ENCODE measurements around the gene SELENOT.
"Not testable (repeated sequence)": the region's sequence is repeated elsewhere in the genome, so short reads cannot be mapped to it uniquely, and the experiment has no call there.

The SELENOT gene, protein sequence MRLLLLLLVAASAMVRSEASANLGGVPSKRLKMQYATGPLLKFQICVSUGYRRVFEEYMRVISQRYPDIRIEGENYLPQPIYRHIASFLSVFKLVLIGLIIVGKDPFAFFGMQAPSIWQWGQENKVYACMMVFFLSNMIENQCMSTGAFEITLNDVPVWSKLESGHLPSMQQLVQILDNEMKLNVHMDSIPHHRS

DNA sequence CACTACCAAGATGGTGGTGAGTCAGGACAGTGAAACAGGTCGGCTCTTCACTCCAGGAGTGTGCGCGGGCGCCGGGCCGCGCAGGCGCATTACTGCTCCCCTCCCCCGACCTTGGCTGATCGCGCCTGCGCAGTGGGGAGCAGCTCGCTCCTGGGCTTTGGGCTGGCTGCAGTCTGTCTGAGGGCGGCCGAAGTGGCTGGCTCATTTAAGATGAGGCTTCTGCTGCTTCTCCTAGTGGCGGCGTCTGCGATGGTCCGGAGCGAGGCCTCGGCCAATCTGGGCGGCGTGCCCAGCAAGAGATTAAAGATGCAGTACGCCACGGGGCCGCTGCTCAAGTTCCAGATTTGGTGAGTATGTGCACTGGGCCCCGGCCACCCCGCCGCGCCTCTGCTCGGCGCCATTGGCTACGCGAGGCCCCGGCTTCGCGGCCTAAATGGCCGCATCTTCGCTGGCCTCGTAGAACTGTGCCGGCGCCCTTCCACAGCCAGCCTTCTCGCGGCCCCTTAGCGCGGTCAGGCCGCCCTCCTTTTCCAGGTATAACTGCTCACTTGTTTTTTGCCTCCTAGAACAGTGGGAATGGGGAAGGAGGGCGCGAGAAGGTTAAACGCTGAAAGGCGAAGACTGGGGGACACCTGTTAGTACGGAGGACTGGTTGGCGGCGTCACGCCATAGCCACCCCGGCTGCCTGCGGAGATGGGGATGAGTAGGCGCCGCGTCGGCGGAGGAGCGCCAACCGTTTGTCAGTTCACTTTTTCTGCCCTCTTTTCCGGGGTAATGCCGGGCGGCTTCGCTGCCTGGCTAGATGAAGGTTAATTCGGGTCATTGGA, at the start of gene SELENOT:
Gene SELENOT, plus strand, starts transcription at position 169 of the 827 bp plus-strand sequence. Its CDS starts 42 bp downstream, at position 211.
- peak; percentile 99 for DNase-seq (ENCODE audit: low spot score)

DNA sequence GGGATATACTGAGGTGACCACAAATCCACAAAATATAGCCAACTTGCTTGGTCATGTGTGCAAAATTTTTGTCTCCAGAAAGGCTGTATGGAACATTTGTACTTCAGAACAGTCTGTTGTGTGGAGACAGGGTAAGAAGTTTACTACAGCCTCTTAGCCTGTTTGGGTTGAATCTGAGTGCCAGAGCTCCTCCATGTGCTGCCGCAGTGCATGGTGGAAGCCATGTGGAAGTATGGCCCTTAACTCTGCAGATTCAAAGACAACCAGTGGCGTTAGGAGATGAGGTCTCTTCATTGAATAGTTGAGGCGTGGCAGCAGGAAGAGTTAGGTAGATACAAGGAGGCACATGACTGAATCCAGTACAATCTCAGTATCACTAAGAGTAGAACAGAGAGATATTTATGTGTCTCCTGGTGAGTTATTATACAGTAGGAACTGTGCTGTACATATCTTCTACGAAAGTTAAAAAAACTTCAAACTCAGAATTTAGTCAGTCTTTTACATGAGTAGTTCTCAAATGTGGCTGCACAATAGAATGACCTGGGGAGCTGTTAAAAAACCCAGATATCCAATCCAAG, 47.2 kb upstream of the SELENOT start:
- no peak for DNase-seq (ENCODE audit: low spot score)

DNA sequence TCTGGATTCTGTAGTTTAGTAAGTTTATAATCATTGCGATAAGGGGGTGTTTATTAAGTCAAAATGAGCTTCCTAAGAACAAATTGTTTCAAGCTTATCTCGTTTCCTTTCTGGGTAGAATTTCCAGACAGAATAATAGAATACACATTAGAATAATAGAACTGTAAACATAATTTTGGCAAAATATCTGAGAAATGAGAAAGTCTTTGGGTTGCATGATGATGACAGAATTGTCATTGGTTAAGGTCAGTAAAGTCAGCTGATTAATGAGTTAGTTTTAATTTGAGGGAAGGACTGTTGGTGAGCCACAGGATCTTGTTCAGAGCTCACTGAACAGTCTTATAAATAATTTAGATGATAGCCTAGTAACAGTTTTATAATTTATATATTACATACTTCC, 46.3 kb upstream of the SELENOT start:
- no peak for DNase-seq (ENCODE audit: low spot score)

DNA sequence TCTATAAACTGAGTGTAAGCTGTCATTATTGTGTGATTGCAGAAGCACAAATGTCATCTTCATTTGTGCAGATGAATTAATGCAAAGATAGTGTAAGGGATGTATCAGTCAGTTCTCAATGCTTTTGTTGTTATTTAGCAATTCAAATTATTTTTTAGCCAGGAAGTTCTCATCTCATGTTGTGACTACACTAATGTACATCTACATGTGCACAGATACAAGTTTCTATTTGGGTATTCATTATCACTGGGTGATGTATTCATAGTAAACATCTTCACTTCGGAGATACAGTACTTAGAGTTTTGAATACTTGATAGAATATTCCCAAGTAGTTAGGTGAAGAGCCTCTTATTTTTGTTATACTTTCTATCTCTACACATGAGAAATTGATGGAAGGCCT, 45.4 kb upstream of the SELENOT start:
- DNase-seq (ENCODE audit: low spot score) = no peak

DNA sequence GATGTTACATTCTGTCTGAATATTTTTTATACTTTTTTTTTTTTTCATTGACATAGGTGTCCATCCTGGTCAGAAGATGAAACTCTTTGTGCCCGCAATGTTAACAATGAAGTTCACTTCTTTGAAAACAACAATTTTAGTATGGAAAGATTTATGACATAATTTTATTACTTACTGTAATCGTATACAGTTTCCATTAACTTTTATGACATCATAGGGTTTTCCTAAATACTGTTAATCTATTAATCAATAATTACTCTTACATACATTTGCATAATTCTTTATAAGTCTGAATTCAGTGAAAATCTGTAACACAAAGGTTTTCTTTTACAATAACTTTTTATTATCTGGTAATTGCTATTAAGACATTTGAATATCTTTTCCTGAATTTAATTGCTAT, 38.9 kb upstream of the SELENOT start:
- no peak for DNase-seq (ENCODE audit: low spot score)

DNA sequence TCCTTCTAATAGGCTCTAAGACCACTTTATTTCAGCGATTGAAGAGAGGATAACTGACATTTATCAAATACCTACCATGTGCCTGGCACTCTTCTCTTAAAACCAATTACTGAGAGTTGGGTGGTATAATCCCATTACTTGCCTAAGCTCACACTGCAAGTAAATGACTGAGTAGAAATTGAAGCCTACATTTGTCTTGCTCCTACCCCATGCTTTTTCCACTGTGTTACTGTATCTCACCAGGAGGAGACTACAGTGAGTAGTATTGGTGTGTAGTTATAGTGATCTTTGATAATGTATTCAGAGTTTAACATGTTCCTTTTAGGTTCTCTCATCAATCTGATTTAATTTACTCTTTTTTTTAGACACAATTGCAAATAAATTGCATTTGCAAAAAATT, 35.8 kb upstream of the SELENOT start:
- DNase-seq (ENCODE audit: low spot score) = no peak

DNA sequence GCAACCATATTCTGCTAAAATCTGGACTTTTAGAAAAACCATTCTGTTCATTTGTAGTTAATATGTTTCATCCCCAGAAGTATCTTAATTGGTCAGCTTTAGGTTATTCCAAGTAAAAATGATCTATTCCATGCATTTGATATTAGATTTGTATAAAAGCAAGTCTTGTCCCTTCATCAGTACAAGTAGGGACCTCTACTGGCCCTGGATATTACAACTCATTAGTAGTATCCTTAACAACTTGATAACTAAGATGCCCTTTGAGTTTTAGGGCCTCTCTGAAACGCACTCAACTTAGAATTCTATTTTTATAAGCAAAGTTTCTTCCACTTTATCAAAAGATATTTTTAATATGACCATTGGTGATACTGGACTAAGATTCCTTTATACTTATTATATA, 25.3 kb upstream of the SELENOT start:
- peak; percentile 27 for DNase-seq (ENCODE audit: low spot score)

DNA sequence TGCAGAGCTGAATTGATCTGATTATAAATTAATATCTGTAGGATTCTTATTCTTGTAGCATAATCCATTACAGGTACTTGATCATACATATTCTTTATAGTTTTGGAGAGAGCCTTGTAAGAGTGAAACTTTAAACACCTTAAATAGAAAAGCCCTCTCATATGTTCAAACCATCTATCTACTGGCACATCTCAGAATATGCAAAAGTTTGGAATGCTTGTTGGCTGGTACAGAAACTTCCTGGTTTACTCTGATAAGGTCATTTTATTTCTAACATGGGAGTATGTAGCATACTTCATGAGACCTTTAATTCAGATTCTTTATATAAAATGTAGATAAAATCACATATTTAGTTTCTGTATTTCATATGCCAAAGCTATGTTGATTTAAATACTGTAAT, 21.9 kb upstream of the SELENOT start:
- no peak for DNase-seq (ENCODE audit: low spot score)

DNA sequence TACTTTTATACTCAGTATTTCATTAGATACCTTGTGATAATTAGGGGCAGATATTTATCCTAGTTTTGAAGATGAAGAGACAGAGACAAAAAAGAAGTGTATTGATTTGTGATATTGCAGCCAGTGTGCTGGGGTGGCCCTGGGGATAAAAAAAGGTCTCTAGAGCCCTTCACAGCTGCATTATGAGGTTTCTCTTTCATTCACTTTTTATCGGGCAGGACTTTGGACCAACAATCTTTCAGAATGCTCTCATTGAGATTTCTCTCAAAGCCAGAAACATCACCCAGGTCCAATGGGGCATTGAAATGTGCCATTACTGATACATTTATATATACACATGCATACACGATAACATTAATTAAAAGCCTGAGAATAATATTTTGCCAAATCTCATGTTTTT, 20.5 kb upstream of the SELENOT start:
- DNase-seq (ENCODE audit: low spot score) = no peak

DNA sequence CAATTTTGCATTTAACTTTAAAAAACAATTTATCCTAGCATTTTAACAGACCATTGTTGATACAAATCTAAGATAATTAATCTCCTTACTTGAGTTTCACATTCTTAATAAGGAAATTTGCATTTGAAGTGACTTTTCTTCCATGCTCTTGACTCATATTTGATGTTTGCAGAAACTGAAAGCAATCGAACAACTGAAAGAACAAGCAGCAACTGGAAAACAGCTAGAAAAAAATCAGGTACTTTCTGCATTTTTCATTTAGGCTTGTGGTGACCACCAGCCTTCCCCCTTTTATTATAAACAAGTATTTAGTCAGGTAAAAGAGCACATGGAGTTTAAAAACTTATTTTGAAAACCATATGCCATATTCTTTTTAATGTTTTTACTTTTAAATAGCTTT, 20.1 kb upstream of the SELENOT start:
- no peak for DNase-seq (ENCODE audit: low spot score)

DNA sequence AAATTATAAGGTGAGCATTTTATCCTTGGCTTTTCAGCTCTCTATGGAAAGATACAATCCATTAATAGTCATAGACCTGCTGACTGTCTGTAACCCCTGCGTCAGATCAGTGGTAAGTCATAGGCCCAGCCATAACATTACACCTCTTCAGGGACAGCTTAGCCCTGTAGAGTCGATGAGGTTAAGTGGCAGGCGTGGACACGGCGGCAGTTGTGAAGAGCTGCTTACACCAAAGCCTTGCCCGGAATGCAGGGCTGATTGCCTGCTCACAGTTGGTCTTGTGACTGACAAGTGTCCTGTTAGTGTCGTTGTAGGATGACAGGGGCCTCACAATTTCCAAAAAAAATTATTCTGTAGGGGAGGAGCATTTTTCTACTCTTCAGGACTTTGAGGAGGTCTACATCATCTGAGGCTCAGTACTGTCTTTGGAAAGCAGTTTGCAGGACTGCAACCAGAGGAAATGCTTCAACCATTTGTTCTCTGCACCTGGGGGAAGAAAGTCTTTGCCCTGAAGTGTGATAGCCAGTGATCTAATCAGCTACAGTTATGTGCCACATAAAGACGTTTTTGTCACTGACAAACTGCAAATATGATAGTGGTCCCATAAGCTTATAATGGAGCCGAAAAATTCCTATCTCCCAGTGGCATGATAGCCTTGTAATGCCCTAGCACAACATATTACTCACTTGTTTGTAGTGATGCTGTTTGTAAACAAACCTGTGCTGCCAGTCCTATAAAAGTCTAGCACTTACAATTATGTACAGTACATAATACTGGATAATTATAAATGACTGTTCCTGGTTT, 14.9 kb upstream of the SELENOT start:
- DNase-seq (ENCODE audit: low spot score) = no peak

DNA sequence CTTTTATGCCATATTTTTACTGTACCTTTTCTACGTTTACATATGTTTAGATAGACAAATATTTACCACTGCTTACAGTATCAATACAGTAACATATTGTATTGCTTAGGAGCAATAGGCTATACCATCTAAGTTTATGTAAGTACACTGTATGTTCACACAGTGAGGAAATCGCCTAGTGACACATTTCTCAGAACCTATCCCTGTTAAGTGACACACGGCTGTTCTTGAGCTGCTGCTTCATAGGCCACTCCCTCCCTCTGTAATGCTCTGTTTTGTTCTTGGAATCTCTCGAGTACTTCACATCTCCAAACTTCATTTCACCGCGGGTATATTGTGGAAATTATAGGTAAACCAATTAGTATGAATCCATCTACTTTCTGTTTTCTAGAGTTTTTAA, 13.4 kb upstream of the SELENOT start:
- no peak for DNase-seq (ENCODE audit: low spot score)

DNA sequence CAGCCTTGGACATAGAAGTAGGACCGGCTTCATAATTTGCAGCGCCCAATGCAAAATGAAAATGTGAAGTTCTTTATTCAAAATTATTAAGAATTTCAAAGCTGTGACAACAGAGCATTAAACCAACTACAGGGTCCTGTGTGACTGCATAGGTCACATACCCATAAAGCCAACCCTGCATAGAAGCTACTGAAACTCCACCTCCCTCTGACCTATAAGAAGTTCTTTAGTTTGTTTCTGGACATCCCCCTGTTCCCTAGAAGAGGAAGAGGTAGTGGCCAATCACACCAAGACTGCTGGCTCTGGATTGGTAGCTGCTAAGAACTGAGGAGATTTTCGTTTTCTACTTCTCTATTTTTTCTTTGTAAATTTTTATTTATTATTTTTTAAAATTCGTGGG, 9.0 kb upstream of the SELENOT start:
- DNase-seq (ENCODE audit: low spot score) = no peak

DNA sequence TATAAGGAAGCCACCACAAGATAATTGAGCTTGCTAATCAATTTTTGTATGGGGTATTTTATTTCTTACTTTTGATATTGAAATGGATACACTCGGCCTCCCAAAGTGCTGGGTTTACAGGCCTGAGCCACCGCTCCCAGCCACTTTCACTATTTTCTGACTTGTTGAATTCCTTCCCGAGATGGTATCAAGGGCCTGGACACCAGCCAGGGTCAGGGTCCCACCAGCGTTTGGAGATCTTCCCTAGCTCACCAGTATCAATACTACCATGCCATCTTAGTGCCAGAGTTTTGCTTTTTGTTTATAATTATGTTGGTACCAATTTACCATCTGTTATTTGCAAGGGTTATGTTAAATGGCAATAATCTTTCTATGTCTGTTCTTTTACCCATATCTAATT, 5.5 kb upstream of the SELENOT start:
- DNase-seq (ENCODE audit: low spot score) = no peak

DNA sequence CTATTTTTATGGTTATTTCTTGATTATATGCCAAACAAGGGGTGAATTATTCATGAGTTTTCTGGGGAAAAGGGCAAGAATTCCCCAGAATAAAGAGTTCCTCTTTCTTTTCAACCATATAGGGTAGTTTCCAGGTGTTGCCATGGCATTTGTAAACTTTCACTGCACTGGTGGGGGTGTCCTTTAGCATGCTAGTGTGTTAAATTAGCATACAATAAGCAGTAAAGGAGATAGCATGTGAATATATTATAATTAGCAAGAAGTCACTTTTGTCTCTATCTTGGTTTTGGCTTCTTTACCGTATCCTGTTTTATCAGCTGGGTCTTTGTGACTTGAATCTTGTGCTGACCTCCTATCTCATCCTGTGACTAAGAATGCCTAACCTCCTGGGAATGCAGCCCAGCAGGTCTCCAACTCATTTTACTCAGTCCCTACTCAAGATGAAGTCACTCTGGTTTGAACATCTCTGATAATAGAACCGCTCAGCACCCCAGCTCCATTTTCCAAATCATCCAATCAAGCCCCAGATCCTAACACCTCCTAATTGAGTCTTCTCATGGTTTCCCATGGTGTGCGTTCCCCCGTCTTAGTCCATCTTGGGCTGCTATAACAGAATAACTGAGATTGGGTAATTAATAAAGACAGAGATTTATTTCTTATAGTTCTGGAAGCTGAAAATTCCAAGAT, 3.4 kb upstream of the SELENOT start:
- DNase-seq (ENCODE audit: low spot score) = no peak

DNA sequence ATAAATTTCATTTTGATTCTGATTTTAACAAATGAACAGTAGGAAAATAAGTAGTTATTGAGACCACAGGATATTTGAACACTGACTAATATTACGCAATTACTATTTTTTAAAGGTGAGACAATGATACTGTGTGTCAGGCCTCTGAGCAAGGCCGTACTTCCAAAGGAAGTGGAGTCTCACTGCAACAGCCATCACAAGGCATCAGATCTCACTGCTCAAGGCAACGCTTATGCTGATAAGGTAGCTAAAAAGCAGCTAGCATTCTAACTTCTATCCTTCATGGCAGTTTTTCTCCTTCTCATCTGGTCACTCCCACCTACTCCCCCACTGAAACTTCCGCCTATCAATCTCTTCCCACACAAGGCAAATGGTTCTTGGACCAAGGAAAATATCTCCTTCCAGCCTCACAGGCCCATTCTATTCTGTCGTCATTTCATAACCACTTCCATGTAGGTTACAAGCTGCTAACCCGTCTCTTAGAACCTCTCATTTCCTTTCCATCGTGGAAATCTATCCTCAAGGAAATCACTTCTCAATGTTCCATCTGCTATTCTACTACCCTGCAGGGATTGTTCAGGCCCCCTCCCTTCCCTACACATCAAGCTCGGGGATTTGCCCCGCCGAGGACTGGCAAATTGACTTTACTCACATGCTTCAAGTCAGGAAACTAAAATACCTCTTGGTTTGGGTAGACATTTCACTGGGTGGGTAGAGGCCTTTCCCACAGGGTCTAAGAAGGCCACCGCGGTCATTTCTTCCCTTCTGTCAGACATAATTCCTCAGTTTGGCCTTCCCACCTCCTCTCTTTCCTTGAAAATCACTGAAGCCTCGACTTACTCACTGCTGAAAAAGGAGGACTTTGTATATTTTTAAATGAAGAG, 2.2 kb upstream of the SELENOT start:
- not testable (repeated sequence) for DNase-seq (ENCODE audit: low spot score)

DNA sequence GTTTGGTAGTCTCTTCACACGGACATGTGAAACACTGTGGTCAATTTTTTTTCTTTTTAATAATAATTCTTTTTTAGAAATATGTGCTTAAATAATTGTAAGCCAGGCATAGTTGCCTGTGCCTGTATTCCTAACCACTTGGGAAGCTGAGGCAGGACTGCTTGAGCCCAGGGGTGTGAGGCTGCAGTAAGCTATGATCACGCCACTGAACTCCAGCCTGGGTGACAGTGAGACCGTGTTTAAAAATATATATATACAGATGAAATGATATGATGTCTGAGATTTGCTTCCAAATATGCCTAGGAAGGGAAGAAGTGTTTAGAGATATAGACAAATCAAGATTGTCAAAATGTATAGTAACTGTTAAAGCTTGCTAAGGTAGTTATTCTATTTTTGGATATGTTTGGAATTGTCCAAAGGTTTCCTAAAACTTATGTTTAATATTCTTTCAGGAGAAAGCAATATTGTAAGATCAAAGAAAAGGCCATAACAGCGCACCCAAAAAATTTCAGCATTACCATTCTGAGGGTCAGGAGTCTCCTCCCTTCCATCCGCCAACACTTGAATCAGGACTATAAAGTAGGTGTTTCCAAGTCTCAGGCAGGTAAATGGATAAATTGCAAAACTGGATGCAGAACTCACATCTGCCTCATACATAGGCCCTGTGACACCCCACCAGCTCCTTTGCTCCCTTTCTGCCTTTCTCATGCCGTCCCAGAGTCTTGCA, 532 bp upstream of the SELENOT start:
- no peak for DNase-seq (ENCODE audit: low spot score)

DNA sequence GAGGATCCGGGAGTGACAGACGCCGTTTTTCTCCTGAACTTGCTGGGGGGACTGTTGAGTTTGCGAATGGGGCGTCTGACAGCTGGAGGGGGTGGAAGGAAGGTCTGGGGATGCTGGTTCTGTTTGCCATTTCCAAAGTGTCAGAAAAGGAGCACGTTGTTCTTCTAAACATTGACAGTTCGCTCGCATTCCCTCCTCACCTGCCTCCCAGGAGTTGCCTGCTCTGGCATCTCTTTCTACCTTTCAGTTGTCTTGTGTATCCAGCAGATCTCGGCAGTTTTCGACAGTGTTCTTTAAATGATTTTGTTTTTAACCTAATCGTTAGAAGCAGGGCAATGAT, 829 bp downstream of the SELENOT start:
- no peak for DNase-seq (ENCODE audit: low spot score)

DNA sequence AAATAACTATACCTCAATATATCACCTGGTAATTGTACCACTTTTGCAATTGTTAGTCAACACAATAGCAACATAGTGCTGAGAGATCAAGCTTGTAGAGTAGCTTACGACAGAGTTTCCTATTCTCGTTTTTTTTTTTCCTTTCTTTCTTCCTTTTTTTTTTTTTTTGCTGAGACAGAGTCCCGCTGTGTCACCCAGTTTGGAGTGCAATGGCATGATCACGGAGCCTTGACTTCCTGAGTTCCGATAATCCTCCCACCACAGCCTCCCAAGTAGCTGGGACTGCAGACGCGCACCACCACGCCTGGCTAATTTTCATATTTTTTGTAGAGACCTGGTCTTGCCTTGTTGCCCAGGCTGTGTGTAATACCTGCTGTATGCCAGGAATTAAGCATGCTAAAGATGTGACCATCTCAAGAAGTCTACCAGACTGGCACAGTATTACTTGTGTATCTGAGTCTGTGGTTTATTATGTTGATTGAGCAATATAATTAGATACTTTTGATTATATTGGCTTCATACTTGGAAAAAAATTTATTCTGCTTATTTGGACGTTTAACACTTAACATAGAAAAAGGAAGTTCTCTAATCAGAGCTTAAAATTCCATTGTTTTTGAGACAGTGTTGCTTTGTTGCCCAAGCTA, 3.0 kb downstream of the SELENOT start:
- DNase-seq (ENCODE audit: low spot score) = peak; percentile 54

Data from hematopoietic multipotent progenitor cell treated with erythropoietin and hydrocortisone succinate and interleukin-3 and kit ligand, for 17 days (in vitro differentiated cells).